Mammary epithelial cell (primary cell): ENCODE data around the gene ASB13.

Experiments
- CTCF ChIP-seq, 2 donors: IDR thresholded peaks in 1 of 2; conservative IDR thresholded peaks in 1 of 2; 2 replicates each; pipeline ENCODE4 v1.5.1; 2011 to 2012; ENCODE audit warnings: inconsistent platforms in 2 of 2, low read length in 2 of 2, mild to moderate bottlenecking in 2 of 2, control low read depth in 1 of 2, low read depth in 1 of 2; ENCODE audit not compliant: insufficient read depth in 1 of 2; ENCODE audit errors: extremely low read depth in 1 of 2
- EZH2 ChIP-seq: IDR thresholded peaks from 2 replicates; pipeline ENCODE4 v1.6.1; 2012; ENCODE audit warnings: low read length, inconsistent platforms, borderline replicate concordance

GRCh38 chr10:5598085-5598690, 68.2 kb downstream of the ASB13 start:
- TF ChIP-seq CTCF (conservative IDR thresholded peaks at IDR 0.05 in 1 of 2, IDR thresholded peaks at IDR 0.05 in 1 of 2; ENCODE audit: extremely low read depth in 1 of 2, insufficient read depth in 1 of 2, low read depth in 1 of 2, low read length in 2 of 2) (no peak), EZH2 (no peak)
